HG03097 (cell line): ENCODE results near the gene FPR3.
"Not testable (repeated sequence)": the region's sequence is repeated elsewhere in the genome, so short reads cannot be mapped to it uniquely, and the experiment has no call there.

Experiments
- ATAC-seq: cut with Tn5 transposase; IDR thresholded peaks from one replicate; pipeline ENCODE4 v1.9.1; 2021; ENCODE audit not compliant: unreplicated experiment, low FRiP score

Gene FPR3

DNA sequence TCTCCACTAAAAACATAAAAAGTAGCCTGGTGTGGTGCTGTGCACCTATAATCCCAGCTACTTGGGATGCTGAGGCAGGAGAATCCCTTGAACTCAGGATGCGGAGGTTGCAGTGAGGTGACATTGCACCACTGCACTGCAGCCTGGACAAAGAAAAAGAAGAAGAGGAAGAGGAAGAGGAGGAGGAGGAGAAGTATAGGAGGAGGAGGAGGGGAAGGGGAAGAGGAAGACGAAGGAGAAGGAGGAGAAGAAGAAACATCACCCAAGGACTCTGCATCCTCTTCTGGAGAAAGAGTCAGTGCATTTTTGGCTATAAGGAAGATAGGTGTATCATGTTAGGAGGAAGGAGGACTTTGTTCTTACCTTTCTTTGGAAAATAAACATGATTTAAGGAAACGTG is 13.0 kb upstream of the FPR3 start:
- ATAC-seq = no peak

- ATAC-seq = no peak
Observed at GRCh38 chr19:51783372-51783771, 11.6 kb upstream of the FPR3 start.

- no peak for ATAC-seq
Observed at GRCh38 chr19:51784109-51784785, 10.7 kb upstream of the FPR3 start.

GRCh38 chr19:51784922-51785690 is 9.9 kb upstream of the FPR3 start:
- no peak for ATAC-seq

DNA sequence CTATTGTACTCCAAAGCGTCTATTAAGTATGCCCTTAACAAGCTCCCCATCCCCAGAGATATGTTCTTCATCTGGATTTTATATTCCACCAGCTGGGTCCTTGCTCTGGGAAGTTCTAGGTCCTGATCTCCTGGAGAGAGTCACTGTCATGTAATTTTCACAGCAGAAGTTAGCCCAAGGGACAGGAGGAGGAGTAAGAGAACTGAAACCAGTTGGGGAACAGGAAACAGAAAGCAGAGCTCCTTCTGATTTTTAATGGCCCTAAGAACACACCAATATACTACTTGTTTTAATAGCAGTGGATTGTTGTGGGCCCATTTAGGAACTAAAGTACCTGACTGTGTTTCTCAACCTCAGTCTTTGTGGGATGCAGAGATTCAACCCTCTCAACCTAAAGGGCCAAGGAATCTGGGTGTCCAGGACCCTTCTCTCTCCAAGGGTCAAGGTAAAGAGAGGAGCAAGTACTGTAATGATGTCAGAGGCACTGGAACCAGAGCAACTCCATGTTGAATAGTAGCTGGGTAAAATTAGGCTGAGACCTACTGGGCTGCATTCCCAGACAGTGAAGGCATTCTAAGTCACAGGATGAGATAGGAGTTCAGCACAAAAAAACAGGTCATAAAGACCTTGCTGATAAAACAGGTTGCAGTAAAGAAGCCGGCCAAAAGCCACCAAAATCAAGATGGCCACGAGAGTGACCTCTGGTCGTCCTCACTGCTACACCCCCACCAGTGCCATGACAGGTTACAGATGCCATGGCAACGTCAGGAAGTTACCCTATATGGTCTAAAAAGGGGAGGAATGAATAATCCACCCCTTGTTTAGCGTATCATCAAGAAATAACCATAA is 8.1 kb upstream of the FPR3 start:
- ATAC-seq = no peak

DNA sequence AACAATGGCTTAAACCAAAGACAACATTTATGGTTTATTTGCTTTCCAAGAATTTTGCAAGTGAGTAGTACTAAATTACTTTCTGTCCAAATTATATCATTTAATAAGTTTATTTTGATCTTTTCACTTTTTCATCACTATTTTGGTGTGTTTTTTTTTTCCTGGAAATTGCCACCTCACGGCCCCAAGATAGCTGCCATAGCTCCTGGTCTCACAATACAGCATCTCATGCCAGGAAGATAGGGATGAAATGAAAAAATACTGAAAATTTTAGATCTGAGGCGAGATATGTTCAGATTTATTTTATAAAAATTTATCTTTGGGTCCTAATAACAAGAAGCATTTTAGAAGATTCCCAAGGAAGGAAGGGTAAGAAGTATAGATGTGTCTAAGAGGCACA is 6.9 kb upstream of the FPR3 start:
- no peak for ATAC-seq

- ATAC-seq = no peak
Observed at GRCh38 chr19:51789061-51789795, 5.7 kb upstream of the FPR3 start.

DNA sequence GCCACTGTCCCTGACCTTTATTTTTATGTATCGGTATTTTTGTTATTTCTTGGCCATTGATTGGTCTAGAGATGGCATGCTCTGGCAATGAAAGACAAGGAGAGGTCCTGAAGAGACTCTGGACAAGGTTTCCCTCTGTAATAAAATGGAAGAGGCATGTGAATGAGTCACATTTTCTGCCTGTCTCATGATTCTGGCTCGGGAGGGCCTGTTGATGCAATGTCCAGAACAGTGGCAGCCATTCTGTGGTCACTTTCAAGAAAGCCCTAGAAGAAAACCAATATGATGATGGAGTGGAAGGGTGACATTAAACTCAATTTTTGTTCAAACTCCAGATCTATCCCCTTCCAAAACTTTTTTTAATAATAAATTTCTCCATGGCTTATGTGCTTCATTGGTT is 2.0 kb upstream of the FPR3 start:
- no peak for ATAC-seq

DNA sequence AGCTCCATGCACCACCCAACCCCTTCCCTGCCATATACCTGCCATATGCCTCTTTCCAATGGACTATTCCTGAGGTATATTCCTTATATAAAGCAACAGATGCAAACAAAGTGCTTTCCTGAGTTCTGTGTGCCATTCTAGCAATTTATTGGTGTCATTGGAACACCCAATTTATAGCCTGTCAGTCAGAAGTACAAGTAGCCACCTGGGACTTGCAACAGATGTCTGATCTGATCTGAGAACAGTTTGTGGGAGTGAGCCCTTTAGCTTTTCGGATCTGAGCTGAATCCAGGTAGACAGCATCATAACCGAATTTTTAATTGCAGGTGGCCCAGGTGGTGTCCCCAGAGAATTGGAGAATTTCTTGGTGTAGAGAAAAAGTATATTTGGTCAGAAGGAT is 963 bp upstream of the FPR3 start:
- no peak for ATAC-seq

GRCh38 chr19:51796195-51796679 is 1.3 kb downstream of the FPR3 start:
- ATAC-seq = no peak

DNA sequence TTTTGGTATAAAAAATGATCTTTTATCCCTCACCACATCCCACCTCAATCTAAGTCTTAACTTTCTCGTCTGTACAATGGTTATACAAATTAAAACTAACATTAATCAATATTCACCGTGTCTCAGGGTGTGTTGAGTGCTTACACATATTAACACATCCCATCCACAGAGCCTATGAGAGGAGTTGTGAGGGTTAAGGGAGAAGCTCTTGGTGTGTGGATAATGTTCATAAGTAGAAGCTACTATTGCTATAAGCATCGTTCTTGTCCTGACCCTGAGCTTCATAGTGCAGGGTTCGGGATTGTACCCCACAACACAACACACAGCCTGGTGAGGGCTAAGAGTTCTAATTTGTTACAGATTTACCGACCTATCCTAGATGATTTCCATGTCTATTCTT is 2.5 kb downstream of the FPR3 start:
- no peak for ATAC-seq

DNA sequence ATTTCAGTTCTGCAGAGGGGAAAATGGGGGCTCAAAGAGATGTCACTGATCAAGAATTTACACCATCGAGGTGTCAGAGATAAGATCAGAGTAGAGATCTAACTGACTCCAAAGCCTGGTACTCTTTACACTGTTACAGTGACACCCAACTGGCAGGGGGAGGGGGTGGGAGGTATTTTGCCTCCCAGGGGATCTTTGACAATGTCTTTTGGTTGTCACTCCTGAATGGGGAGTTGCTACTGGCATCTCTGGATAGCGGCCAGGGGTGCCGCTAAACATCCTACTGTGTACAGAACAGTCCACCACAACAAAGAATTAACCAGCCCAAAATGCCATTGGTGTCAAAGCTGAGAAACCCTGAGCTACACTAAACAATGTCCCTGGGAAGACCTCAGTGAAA is 3.1 kb downstream of the FPR3 start:
- no peak for ATAC-seq

GRCh38 chr19:51799034-51799773 is 4.2 kb downstream of the FPR3 start:
- no peak for ATAC-seq

DNA sequence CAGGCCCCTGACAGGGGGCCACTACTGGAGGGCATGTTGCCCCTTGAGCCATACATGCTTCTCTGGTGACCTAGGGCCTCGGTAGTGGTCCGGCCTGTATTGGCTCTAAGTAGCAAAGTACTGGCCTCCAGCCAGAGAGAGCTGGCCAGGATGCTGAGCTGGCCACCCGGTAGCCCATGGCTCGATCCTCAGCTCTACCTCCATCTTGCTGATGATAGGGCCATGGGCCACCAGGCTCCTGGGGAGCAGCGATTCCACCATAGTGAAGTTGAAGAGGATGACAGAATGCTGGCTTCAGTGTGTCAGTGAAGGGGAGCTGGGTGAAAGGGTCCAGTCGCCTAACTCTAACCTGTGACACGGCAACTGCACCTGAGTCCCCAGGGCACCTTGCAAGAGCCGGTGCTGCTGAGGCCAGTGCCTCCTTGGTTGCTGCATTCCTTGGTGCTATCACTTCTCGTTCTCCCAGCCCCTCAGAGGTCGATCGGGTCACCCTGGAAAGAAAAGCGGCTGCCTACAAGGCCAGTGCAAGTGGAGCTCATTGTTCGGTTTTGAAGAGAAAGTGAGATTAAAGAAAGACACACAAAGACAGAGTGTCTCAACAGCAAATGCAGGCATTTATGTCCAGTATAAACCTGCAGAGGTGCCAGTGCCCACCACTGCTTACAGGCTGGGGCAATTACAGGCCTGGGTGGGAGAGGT is 5.0 kb downstream of the FPR3 start:
- no peak for ATAC-seq

GRCh38 chr19:51800473-51801244 is 5.7 kb downstream of the FPR3 start:
- ATAC-seq = no peak

GRCh38 chr19:51802775-51803174 is 7.8 kb downstream of the FPR3 start:
- ATAC-seq = no peak

- ATAC-seq = no peak
Observed at GRCh38 chr19:51803519-51803918, 8.6 kb downstream of the FPR3 start.

GRCh38 chr19:51803967-51804366 is 9.0 kb downstream of the FPR3 start:
- no peak for ATAC-seq

DNA sequence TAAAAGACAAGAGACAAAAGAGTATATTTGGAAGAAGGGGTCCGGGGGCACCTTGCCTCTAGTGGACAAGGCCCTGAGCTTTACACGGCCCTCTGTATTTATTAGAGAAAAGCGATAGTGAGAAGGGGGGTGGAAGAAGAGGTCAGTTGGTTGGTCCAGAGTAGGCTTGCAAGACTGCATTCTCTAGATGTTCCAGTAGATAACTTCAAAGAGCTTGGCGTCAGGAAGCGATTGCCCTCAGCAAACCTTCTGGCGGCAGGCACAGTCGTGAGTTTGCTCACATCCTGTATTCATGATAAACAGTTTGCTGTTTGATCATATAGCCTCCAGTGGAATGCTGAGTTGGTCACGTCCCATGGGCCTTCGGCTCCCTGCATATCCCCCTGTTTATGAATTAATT is 9.8 kb downstream of the FPR3 start:
- not testable (repeated sequence) for ATAC-seq
